ENCODE results near the gene TUBB4B. TPM values are rescaled to one million over a fixed set of nuclear protein-coding genes. Genes with fewer than 3 reads are reported as not detected.

TUBB4B gene
- total RNA-seq, 1 donor from 2014 or later, result 463 TPM

DNA sequence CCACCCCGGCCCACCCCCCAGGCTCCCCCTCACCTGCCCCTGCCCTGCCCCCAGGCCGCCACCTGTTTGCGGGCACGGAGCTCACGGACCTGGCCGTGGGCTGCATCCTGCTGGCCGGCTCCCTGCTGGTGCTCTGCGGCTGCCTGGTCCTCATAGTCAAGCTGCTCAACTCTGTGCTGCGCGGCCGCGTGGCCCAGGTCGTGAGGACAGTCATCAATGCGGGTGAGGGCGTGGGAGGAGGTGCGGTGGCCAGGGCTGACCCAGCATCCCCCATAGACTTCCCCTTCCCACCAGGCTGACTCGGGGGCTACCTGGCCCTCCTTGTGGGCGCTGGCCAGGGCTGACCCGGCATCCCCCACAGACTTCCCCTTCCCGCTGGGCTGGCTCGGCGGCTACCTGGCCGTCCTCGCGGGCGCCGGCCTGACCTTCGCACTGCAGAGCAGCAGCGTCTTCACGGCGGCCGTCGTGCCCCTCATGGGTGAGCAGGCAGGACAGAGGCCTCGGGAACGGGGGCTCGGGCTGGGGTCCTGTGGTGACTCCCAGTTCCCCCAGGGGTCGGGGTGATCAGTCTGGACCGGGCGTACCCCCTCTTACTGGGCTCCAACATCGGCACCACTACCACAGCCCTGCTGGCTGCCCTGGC, 6.9 kb upstream of the TUBB4B start:
- Histone ChIP-seq H3K27me3 (ENCODE audit: low read depth) (peaks cover 66% of the 10 kb centered on the region), H3K4me3 (no peak overlapping the region), H3K27ac (replicated peaks) (no peak overlapping the region), H3K9me3 (replicated peaks) (no peaks in the 10 kb centered on the region), H3K36me3 (no peaks in the 10 kb centered on the region), H3K4me1 (peaks cover 39% of the 10 kb centered on the region)
- TF ChIP-seq, protein P1, sequence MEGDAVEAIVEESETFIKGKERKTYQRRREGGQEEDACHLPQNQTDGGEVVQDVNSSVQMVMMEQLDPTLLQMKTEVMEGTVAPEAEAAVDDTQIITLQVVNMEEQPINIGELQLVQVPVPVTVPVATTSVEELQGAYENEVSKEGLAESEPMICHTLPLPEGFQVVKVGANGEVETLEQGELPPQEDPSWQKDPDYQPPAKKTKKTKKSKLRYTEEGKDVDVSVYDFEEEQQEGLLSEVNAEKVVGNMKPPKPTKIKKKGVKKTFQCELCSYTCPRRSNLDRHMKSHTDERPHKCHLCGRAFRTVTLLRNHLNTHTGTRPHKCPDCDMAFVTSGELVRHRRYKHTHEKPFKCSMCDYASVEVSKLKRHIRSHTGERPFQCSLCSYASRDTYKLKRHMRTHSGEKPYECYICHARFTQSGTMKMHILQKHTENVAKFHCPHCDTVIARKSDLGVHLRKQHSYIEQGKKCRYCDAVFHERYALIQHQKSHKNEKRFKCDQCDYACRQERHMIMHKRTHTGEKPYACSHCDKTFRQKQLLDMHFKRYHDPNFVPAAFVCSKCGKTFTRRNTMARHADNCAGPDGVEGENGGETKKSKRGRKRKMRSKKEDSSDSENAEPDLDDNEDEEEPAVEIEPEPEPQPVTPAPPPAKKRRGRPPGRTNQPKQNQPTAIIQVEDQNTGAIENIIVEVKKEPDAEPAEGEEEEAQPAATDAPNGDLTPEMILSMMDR (IDR thresholded peaks at IDR 0.05; ENCODE audit: borderline replicate concordance), result no peak
- intact Hi-C loops (cut with micrococcal nuclease), result no loop called here
- DNase-seq, result no peak

DNA sequence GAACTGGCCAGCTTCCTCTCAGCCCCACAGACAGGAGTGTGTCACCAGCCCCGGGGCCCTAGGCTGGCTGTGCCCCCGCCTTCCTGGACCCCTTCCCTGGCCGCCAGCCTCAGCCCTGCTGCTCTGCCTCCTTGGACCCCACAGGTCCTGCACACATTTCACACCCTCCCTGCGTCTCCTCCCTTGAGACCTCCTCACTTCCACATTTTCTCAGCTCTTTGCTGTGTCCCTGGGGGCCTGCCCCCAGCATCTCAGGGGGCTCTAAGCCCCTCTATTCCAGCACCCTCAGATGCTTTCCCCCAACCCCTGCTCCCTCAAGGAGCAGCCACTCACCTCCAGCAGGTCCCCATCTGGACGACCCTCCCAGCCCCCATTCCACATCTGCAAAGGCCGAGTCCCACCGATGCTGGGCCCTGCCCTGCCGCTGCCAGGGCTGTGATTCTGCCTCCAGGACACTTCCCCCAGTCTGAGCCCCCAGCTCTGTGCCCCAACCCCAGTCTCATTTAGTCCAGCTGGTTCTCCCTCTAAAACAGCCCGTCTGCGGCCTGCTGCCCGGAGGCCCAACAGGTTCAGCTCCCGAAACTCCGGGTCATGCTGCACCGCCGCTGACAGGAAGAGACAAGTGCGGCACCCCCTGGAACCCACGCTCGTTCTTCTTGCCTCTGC, 6.2 kb upstream of the TUBB4B start:
- H3K9me3 ChIP-seq (replicated peaks), result no peaks in the 10 kb centered on the region
- H3K4me3 ChIP-seq, result no peak overlapping the region
- DNase-seq, result no peak
- H3K4me1 ChIP-seq, result peaks cover 46% of the 10 kb centered on the region
- H3K36me3 ChIP-seq, result no peaks in the 10 kb centered on the region
- TF ChIP-seq, protein P1 (IDR thresholded peaks at IDR 0.05; ENCODE audit: borderline replicate concordance), result no peak
- intact Hi-C loops (cut with micrococcal nuclease), result loop anchor here (5.0 kb wide), 1 partner anchor 118 kb away; no protein-coding TSS in a partner anchor
- peaks cover 59% of the 10 kb centered on the region for H3K27me3 ChIP-seq (ENCODE audit: low read depth)
- no peak overlapping the region for H3K27ac ChIP-seq (replicated peaks)

DNA sequence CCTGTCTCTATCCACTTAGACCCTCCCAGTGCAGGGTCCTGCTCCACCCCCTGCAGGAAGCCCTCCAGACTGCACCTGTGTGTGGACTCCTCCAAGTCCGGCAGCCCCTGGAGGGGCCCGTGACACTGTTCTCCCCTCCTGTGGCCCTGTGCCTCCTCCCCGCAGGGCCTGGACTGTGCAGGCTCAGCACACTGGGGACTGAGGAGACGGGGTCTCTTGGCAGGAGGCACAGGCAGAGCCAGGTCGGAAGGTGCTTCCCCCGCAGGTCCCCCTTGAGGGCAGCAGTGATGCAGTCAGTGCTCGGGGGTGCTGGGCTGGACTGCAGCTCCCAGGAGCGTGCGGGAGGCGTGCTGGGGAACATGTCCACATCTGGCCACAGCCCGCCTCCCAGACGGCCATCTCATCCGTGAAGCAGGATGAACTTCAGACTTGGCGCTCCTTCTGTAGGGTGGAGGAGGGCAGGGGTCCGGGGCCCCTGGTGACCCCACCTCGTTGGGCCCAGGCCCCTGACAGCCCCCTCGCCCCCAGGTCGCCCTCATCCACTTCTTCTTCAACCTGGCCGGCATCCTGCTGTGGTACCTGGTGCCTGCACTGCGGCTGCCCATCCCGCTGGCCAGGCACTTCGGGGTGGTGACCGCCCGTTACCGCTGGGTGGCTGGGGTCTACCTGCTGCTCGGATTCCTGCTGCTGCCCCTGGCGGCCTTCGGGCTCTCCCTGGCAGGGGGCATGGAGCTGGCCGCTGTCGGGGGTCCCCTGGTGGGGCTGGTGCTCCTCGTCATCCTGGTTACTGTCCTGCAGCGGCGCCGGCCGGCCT, 5.5 kb upstream of the TUBB4B start:
- TF ChIP-seq, protein P1 (IDR thresholded peaks at IDR 0.05; ENCODE audit: borderline replicate concordance), result no peak
- H3K36me3 ChIP-seq, result no peaks in the 10 kb centered on the region
- intact Hi-C loops (cut with micrococcal nuclease), result loop anchor here (5.0 kb wide), 1 partner anchor 118 kb away; no protein-coding TSS in a partner anchor
- peaks cover 52% of the 10 kb centered on the region for H3K27me3 ChIP-seq (ENCODE audit: low read depth)
- H3K27ac ChIP-seq (replicated peaks), result no peak overlapping the region
- H3K9me3 ChIP-seq (replicated peaks), result no peaks in the 10 kb centered on the region
- H3K4me1 ChIP-seq, result peaks cover 53% of the 10 kb centered on the region
- peak overlapping the region; percentile 50 for H3K4me3 ChIP-seq
- DNase-seq, result no peak

DNA sequence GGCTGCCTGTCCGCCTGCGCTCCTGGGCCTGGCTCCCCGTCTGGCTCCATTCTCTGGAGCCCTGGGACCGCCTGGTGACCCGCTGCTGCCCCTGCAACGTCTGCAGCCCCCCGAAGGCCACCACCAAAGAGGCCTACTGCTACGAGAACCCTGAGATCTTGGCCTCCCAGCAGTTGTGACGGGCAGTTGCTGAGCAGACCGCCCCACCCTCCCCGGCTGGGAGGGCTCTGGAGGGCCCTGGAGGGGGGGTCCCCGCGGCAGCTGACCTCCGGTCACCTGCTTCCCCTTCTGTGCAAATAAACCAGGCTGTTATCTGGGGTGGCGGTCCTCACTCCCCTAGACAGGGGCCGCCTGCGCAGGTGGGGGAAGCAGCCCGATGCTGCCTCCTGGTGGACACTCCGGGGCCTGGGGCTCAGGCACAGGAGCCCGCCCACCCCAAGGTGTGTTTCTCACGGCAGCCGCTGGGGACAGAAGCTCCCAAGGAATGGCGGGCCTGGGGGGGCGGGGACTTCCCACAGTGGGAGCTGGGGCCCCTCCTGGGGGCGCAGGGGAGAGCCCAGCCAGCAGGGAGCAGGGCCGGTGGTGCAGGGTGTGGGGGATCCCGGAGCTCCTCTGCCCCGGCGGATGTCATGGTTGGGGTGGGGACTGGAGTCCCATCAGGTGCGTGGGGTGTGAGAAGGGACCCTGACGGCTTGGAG, 4.7 kb upstream of the TUBB4B start:
- H3K4me3 ChIP-seq, result peak overlapping the region; percentile 50
- TF ChIP-seq, protein P1 (IDR thresholded peaks at IDR 0.05; ENCODE audit: borderline replicate concordance), result peak; percentile 99
- no peak overlapping the region for H3K27ac ChIP-seq (replicated peaks)
- peaks cover 53% of the 10 kb centered on the region for H3K4me1 ChIP-seq
- no peaks in the 10 kb centered on the region for H3K36me3 ChIP-seq
- H3K9me3 ChIP-seq (replicated peaks), result no peaks in the 10 kb centered on the region
- DNase-seq, result peak; percentile 87
- intact Hi-C loops (cut with micrococcal nuclease), result loop anchor here (5.0 kb wide), 1 partner anchor 119 kb away; no protein-coding TSS in a partner anchor
- peaks cover 44% of the 10 kb centered on the region for H3K27me3 ChIP-seq (ENCODE audit: low read depth)

DNA sequence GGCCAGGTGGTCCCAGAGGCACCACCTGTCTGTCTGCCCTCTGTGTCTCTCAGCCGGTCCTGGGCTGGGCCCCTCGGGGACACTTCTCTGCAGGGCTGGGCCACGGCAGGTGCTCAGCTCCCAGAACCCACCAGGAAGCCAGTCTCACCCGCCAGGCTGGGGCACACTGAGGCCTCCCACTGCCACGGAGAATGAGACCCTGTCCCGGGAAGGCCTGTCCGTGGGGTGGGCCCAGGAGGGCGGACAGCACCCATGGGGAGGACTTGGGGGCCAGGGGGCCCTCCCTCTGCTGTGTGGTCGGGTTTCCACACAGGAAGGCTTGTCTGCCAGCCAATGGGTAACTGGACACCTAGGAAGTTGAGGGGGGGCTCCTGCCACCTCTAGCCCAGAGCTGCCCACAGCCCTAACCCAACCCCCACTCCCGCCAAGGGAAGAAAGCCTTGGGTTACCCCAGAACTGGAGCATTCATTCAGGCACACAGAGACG, 4.1 kb upstream of the TUBB4B start:
- H3K27me3 ChIP-seq (ENCODE audit: low read depth), result peaks cover 38% of the 10 kb centered on the region
- no peak overlapping the region for H3K27ac ChIP-seq (replicated peaks)
- no peak for DNase-seq
- no peaks in the 10 kb centered on the region for H3K9me3 ChIP-seq (replicated peaks)
- peaks cover 57% of the 10 kb centered on the region for H3K4me1 ChIP-seq
- TF ChIP-seq, protein P1 (IDR thresholded peaks at IDR 0.05; ENCODE audit: borderline replicate concordance), result no peak
- peaks cover 4% of the 10 kb centered on the region for H3K36me3 ChIP-seq
- peak overlapping the region; percentile 50 for H3K4me3 ChIP-seq
- intact Hi-C loops (cut with micrococcal nuclease), result loop anchor here (5.0 kb wide), 1 partner anchor 120 kb away; no protein-coding TSS in a partner anchor
